Mesodermal cell (in vitro differentiated cells): ENCODE data around the gene SP7. TPM values are rescaled to one million over a fixed set of nuclear protein-coding genes. Genes with fewer than 3 reads are reported as not detected.
A peak's percentile ranks its signal among the peaks of the same experiment; 100 is the strongest.

Source experiments
- H3K27ac ChIP-seq: 2 replicates; pipeline ENCODE4 v1.7.0; 2013; ENCODE audit warnings: mild to moderate bottlenecking, low read depth, low read length, moderate library complexity; ENCODE audit not compliant: severe bottlenecking
- H3K36me3 ChIP-seq: 2 replicates; pipeline ENCODE4 v1.7.1; 2013; ENCODE audit warnings: mild to moderate bottlenecking, low read length, moderate library complexity; ENCODE audit not compliant: control insufficient read depth, insufficient read depth
- H3K4me1 ChIP-seq: one replicate; pipeline ENCODE4 v1.7.1; 2013; ENCODE audit warnings: mild to moderate bottlenecking, low read length; ENCODE audit not compliant: insufficient read depth, control insufficient read depth, poor library complexity, severe bottlenecking
- H3K4me3 ChIP-seq: 2 replicates; pipeline ENCODE4 v1.7.0; 2013; ENCODE audit warnings: low read length, control low read depth, mild to moderate bottlenecking; ENCODE audit not compliant: insufficient read depth, poor library complexity, severe bottlenecking; ENCODE audit errors: extremely low read depth
- H3K9me3 ChIP-seq: 2 replicates; pipeline ENCODE4 v1.7.1; 2013; ENCODE audit warnings: mild to moderate bottlenecking, low read length, moderate library complexity; ENCODE audit not compliant: control insufficient read depth
- WGBS, 2 experiments: methylation state at CpG; one replicate each; pipeline ENCODE4 v1.1.5; 2013; ENCODE audit warnings: missing lambda C conversion rate in 2 of 2; ENCODE audit not compliant: insufficient coverage in 2 of 2; 5-methylcytosine and 5-hydroxymethylcytosine counted together
- polyA plus RNA-seq, 2 experiments: library from polyadenylated mRNA; stranded (reverse); fragments of 50-300 nt; gene quantifications; one replicate each; pipeline ENCODE4 v1.2.3, GENCODE V29; 2013

SP7 gene
- polyA plus RNA-seq (2013, experiment 1 of 2) = 0.66 TPM
- polyA plus RNA-seq (2013, experiment 2 of 2) = 0.51 TPM

- WGBS, 2 experiments = 73 to 84% methylated on average over 5 to 8 of the region's 15 CpGs
- H3K27ac ChIP-seq = no peak within 1 kb of the TSS
- no peak within 1 kb of the TSS for H3K4me3 ChIP-seq
- H3K36me3 ChIP-seq = no peaks in the 10 kb centered on the region
- H3K4me1 ChIP-seq = peaks cover 22% of the 10 kb centered on the region
- no peaks in the 10 kb centered on the region for H3K9me3 ChIP-seq
Measured at GRCh38 chr12:53336181-53336681, at the start of gene SP7. Gene SP7, minus strand, starts transcription at chr12:53336354. Its CDS starts 708 bp downstream, at chr12:53335646.

GRCh38 chr12:53383258-53383657, 47.1 kb upstream of the SP7 start:
- WGBS, 2 experiments = 94 to 95% methylated on average over 2 of the region's 2 CpGs

GRCh38 chr12:53381731-53382630, 45.8 kb upstream of the SP7 start:
- peaks cover 31% of the 10 kb centered on the region for H3K4me1 ChIP-seq
- WGBS, 2 experiments = 73 to 85% methylated on average over 8 of the region's 9 CpGs

More at GRCh38 chr12:53383258-53383657, 47.1 kb upstream of the SP7 start:
- H3K36me3 ChIP-seq = peaks cover 65% of the 10 kb centered on the region
- peaks cover 31% of the 10 kb centered on the region for H3K4me1 ChIP-seq
- H3K9me3 ChIP-seq = no peaks in the 10 kb centered on the region
- peak overlapping the region; percentile 3 for H3K4me3 ChIP-seq
- H3K27ac ChIP-seq = no peak overlapping the region

GRCh38 chr12:53380794-53381730, 44.9 kb upstream of the SP7 start:
- peaks cover 46% of the 10 kb centered on the region for H3K36me3 ChIP-seq
- no peaks in the 10 kb centered on the region for H3K9me3 ChIP-seq
- peak overlapping the region; percentile 99 for H3K27ac ChIP-seq
- peak overlapping the region; percentile 56 for H3K4me3 ChIP-seq
- peaks cover 28% of the 10 kb centered on the region for H3K4me1 ChIP-seq
- 10% methylated on average over 13 to 15 of the region's 21 CpGs for WGBS, 2 experiments

More at GRCh38 chr12:53381731-53382630, 45.8 kb upstream of the SP7 start:
- H3K36me3 ChIP-seq = peaks cover 55% of the 10 kb centered on the region
- peak overlapping the region; percentile 99 for H3K27ac ChIP-seq
- peak overlapping the region; percentile 56 for H3K4me3 ChIP-seq
- no peaks in the 10 kb centered on the region for H3K9me3 ChIP-seq

GRCh38 chr12:53380104-53380793, 44.1 kb upstream of the SP7 start, which contains the start of gene SP1:
Gene SP1, plus strand, starts transcription at chr12:53380176. Its CDS starts 116 bp downstream, at chr12:53380292.
- H3K9me3 ChIP-seq = no peaks in the 10 kb centered on the region
- H3K4me3 ChIP-seq = peak within 1 kb of the TSS; percentile 56
- 0% methylated on average over 15 of the region's 71 CpGs; no CpG with 5 or more reads in 1 of the 2 experiments for WGBS, 2 experiments
- peaks cover 39% of the 10 kb centered on the region for H3K36me3 ChIP-seq
- peaks cover 28% of the 10 kb centered on the region for H3K4me1 ChIP-seq
- peak within 1 kb of the TSS; percentile 99 for H3K27ac ChIP-seq

- peak overlapping the region; percentile 56 for H3K4me3 ChIP-seq
- WGBS, 2 experiments = 0% methylated on average over 29 of the region's 29 CpGs
- peaks cover 33% of the 10 kb centered on the region for H3K36me3 ChIP-seq
- no peaks in the 10 kb centered on the region for H3K9me3 ChIP-seq
- H3K4me1 ChIP-seq = peaks cover 28% of the 10 kb centered on the region
- H3K27ac ChIP-seq = peak overlapping the region; percentile 99
Measured at GRCh38 chr12:53379389-53380103, 43.4 kb upstream of the SP7 start.

GRCh38 chr12:53378724-53379388, 42.7 kb upstream of the SP7 start:
- Histone ChIP-seq H3K4me1 (peaks cover 28% of the 10 kb centered on the region), H3K9me3 (no peaks in the 10 kb centered on the region), H3K4me3 (peak overlapping the region; percentile 41), H3K36me3 (peaks cover 26% of the 10 kb centered on the region), H3K27ac (peak overlapping the region; percentile 73)
- 32 to 35% methylated on average over 22 to 23 of the region's 23 CpGs for WGBS, 2 experiments

- H3K36me3 ChIP-seq = peaks cover 20% of the 10 kb centered on the region
- peaks cover 21% of the 10 kb centered on the region for H3K4me1 ChIP-seq
- no peak overlapping the region for H3K4me3 ChIP-seq
- no peaks in the 10 kb centered on the region for H3K9me3 ChIP-seq
- WGBS, 2 experiments = 94 to 98% methylated on average over 7 to 9 of the region's 12 CpGs
- H3K27ac ChIP-seq = no peak overlapping the region
Measured at GRCh38 chr12:53378222-53378621, 42.1 kb upstream of the SP7 start.

- peaks cover 6% of the 10 kb centered on the region for H3K36me3 ChIP-seq
- no peak overlapping the region for H3K4me3 ChIP-seq
- WGBS, 2 experiments = no CpG with 5 or more reads among the region's 2 CpGs
- H3K4me1 ChIP-seq = peaks cover 17% of the 10 kb centered on the region
- no peaks in the 10 kb centered on the region for H3K9me3 ChIP-seq
- H3K27ac ChIP-seq = no peak overlapping the region
Measured at GRCh38 chr12:53376747-53377146, 40.6 kb upstream of the SP7 start.
